RCC 7860 (cell line): Measurements from ENCODE around the gene GALR3.
"Not testable (repeated sequence)": the region's sequence is repeated elsewhere in the genome, so short reads cannot be mapped to it uniquely, and the experiment has no call there.

Source experiments
- DNase-seq: peaks from one replicate; pipeline ENCODE4 v3.0.0-alpha.2; 2015; ENCODE audit warnings: low spot score
- FAIRE-seq: peaks from 2 replicates; lab custom pipeline; 2012; peaks lifted over from hg19 to GRCh38; lab: Jason Lieb, UNC

GALR3 gene, protein sequence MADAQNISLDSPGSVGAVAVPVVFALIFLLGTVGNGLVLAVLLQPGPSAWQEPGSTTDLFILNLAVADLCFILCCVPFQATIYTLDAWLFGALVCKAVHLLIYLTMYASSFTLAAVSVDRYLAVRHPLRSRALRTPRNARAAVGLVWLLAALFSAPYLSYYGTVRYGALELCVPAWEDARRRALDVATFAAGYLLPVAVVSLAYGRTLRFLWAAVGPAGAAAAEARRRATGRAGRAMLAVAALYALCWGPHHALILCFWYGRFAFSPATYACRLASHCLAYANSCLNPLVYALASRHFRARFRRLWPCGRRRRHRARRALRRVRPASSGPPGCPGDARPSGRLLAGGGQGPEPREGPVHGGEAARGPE

DNA sequence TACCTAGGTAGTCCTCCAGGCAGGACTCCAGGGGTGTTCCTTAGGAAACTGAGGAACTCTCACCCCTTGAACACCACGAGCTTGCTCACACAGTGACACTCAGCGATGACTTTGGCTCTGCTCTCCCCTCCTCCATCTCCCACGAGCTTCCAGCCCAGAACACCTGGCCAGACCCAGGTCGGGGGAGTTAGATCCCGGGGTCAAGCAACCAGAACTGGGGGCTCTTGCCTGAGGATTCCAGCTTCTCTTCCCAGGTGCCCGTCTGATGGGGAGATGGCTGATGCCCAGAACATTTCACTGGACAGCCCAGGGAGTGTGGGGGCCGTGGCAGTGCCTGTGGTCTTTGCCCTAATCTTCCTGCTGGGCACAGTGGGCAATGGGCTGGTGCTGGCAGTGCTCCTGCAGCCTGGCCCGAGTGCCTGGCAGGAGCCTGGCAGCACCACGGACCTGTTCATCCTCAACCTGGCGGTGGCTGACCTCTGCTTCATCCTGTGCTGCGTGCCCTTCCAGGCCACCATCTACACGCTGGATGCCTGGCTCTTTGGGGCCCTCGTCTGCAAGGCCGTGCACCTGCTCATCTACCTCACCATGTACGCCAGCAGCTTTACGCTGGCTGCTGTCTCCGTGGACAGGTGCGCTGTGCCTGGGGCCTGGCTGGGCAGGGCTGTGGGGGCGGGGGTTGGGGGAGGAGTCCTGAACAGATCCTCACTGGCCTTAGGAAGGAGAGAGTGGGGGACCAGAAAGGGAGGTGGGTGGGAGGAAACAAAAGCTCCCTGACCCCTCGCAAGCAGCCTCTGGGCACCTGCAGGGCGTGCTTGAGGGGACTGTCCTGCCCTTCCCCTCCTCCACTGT is at the start of gene GALR3:
Gene GALR3, plus strand, starts transcription at position 249 of the 852 bp plus-strand sequence. Its CDS starts 25 bp downstream, at position 274.
- DNase-seq (no peak), FAIRE-seq (no peak)

DNA sequence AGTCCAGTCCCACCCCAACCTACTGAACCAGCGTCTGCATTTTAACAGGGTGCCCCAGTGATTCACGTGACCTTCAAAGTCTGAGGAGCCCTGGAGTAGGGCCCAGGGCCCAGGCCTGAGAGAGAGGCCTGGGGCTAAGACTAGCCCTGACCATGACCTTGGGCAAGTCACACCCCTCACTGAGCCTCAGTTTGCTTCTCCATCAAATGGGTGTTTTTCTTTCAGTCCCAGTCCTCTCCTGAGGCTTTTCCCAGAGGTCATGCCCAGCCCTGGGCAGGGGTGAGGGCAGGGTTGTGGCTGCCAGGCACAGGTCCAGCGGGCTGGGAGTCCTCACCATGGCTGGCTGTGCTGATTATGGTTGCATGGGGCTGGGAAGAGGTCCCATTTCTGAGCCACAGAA is 48.5 kb upstream of the GALR3 start:
- DNase-seq (no peak), FAIRE-seq (no peak)

DNA sequence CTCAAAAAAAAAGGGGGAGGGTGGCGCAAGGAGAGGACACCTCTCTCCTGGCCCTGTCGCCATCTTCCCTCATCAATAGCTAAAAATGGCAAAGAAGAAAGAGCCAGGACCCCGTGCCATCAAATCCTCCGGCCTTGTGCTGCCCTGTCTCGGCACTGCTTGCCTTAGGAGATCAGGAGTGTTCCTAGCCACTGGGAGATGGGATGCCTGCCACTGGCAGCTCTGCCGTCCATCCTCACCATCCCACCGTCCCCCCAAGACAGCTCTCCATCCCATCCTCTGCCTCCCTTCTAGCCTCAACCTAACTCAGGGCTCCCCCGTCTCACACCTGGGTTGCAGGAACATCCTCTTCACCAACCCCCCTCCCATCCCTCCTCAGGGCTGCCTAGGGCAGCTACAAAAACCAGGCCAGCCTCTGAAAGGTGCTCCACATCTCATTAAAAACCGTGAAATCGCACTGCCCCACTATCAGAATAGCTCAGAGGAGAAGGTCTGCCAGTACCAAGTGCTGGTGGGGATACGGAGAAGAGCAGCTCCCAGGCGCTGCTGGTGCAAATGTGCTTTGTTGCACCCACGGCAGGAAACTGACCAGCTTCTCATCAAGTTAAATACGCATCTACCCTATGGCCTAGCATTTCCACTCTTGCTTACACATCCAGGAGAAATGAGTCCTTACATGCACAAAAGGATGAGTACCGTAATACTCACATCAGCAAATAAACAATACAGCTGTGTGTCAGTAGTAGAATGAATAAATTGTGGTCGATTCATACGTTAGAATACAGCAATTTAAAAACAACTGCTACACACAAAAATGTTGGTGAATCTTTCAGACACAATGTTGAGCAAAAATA is 47.2 kb upstream of the GALR3 start:
- DNase-seq: no peak
- FAIRE-seq: no peak

DNA sequence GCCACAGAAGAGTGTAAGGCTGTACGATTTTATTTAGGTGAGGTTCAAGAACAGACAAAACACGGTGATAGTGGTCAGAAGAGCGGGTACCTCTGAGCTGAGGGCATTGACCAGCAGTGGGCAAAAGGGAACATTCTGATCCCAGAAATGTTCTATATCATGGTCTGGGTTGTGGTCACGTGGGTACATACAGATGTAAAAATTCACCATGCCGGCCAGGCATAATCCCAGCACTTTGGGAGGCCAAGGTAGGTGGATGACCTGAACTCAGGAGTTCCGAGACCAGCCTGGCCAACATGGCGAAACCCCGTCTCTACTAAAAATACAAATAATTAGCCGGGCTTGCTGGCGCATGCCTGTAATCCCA is 46.6 kb upstream of the GALR3 start:
- no peak for FAIRE-seq
- no peak for DNase-seq

DNA sequence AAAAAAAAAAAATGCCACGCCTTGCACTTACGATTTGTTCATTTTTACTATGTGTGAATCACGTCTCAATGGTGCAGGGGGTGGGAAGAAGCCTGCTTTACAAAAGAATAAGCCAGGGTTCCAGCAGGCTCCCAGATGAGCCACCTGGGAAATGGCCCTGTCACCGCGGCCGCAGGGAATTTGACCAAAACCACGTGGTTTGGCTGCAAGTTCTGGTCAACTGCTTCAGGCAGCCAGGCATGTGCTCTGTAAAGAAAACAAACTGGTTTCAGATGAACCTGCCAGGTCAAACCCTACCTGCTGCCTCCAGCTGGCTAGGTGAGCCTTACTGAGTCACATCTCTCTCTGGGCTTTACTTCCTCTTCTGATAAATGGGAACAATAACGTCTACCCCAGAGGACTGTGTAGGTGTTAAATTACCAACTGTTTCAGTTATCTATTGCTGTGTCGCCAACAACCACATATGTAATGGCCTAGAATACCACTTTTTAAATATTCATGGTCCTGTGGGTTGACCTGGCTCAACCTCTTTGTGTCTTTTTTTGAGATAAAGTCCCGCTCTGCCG is 46.0 kb upstream of the GALR3 start:
- DNase-seq: peak; percentile 86
- peak; percentile 93 for FAIRE-seq

DNA sequence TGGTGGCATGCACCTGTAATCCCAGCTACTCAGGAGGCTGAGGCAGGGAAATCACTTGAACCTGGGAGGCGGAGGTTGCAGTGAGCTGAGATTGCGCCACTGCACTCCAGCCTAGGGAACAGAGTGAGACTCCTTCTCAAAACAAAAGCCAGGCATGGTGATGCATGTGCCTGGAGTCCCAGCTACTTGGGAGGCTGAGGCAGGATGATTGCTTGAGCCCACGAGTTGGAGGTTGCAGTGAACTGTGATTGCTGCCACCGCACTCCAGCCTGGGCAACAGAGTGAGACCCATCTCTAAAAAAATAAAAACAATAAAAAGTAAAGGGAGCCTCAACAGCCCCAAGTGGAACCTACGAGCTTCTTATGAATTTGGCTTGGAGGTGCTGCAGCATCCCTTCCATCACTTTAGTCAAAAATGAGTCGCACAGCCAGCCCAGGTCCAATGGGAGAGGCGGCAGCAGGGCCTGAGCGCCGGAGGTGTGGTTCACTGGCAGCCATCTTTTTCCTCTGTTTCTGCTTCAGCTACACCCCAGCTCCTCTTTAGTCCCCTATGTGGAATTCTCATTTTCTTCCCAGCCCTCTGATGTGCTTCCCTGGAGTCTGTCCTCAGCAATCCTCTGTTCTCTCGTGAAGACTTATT is 44.7 kb upstream of the GALR3 start:
- FAIRE-seq: no peak
- no peak for DNase-seq

DNA sequence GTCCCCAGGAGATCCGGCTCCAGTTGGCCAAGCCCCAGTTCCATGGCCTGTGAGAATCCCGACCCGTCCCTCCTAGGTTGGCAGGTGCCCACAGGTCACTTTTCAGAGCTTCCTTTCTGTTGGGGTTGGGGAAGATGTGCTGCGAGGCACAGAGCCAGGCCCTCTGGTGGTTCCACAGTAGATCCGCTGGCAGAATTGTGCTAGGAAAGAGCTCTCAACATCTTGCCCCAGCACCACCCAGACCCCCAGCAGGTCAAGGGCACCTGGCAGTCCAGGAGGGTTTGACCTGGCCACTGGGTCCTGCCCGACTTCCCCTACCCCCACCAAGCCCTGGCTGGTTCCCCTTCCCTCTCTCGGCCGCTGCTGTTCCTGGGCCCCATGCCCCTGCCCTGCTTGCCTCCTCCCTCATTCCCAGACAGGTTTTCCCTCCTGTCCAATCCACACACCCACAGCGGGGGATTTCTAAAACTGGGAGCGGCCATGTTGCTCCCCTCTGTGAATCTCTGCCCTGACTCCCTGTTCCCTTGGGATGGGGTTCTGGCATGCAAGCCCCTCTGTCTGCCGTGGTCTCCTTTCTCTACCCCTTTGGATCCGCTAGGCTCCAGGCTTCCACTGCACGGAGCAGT is 41.6 kb upstream of the GALR3 start:
- FAIRE-seq (no peak), DNase-seq (no peak)

DNA sequence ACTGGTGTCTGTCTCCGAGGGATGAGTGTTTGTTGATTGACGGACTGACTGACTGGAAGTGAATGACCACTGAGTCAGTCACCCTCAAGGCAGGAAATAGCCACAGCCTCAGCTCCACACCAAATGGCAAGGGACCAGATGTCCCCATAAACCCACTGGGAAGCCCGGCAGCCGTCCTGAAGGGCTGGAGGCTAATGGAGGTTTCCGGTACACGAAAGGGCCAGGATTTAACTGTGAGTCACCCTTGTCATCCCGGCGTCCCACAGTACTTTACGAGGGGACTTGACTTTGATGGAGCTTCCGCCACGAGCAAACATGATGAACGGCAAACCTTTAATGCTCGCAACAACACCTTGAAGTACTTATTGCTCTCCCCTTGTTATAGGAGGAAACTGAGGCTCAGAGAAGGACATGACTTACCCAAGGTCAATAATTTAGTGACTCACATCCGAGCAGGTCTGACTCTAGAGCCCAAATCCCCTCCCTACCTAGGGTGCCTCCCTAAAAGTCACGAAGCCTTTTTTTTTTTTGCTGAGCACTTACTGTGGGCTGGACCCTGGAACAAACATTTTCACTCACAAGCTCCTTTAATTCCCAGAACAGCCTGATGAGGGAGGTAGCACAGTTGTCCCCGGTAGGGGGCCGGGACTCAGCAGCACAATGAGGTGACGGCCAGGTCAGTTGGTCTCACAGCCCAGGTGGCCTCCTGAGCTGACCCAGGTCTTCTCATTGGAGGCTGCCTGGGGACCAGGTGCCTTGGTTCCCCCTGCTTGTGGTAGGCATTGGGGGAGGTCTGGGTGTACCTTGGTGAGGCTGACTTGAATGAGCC is 40.6 kb upstream of the GALR3 start:
- DNase-seq (peak; percentile 14), FAIRE-seq (no peak)

DNA sequence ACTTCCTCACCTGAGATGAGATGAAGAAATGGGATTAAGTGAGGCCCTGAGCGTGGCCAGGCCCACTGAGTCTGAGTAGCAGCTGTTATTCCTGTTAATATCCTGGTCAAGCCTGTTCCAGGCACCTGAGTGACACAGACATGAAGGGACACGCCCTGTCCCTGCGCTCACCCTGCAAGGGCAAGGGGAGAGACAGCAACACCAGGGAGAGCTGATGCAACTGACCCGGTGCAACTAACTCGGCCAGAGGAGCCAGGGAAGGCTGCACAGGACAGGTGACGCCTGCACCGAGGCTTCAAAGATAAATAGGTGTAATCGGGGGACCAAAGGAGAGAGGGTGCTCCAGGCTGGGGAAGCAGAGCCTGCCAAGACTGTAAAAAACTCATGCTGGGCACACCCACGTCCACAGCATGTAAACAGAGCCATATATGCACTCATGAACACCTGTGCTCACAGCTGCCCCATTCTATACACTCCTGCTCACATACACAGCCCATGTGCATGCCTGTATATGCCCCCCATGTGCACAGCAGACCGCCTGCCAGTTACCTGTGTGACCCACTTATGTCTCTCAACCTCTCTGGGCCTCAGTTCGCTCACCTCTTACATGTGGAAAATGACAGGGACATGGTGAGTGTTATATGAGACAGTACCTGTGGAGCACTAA is 38.2 kb upstream of the GALR3 start:
- FAIRE-seq (no peak), DNase-seq (no peak)

DNA sequence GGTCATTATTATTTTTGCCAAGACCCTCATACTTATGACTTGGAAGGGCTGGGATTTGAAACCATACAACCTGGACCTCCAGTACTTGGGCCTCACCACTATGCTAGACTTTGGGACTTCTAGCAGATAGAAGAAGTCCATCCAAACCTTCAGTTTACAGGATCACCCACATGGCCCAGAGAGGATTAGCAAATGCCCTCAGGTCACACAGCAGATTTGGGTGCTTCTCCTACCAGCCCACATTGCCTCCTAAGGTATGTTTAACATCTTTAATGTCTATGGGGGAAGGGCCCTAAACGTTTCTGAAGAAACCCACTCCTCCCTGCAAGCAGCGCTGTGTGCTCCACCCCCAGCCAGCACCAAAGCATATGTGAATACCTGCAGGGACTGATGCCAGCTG is 32.9 kb upstream of the GALR3 start:
- FAIRE-seq (no peak), DNase-seq (no peak)

DNA sequence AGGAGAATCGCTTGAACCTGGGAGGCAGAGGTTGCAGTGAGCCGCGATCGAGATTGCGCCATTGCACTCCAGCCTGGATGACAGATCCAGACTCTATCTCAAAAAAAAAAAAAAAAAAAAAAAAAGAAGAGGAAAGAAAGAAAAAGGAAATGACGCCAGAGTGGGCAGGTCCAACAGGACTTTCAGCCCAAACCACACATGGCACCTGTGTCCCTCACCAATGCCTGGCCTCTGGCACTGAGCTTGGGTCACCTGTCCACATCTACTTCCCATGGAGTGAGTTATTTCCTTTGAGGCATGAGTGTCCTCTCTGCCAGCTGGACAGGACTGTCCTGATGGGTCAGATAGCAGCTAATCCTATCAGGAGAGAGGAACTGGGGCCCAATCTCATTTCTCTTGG is 30.7 kb upstream of the GALR3 start:
- no peak for FAIRE-seq
- no peak for DNase-seq

DNA sequence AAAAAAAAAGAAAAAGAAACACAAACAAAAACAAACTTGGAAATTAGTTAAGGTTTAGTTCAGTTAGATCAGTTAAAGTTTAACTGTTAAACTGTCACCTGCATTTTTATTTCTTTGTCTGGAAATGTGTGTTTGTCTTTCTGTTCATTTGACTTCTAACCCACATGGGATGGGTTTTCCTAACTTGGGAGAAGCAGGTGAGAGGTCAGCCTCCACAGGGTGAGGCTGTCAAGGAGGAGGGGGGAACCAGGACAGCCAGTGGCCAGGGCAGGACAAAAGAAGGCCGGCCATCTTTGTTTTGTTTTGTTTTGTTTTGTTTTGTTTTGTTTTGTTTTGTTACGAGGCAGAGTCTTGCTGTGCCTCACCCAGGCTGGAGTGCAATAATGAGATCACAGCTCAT is 28.8 kb upstream of the GALR3 start:
- DNase-seq (no peak), FAIRE-seq (no peak)

DNA sequence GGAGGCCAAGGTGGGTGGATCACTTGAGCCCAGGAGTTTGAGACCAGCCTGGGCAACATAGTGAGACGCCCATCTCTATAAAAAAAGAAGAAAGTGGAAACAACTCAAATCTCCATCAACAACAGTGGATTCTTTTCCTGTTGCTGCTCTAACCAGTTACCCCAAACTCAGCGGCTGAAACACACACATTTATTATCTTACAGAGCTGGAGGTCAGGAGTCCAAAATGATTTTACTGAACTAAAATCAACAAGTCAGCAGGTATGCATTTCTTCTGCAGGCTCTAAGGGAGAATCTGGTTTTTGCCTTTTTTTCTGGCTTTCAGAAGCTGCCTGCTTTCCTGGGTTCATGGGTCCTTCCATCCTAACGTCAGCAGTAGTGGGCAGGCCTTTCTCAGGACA is 27.1 kb upstream of the GALR3 start:
- no peak for FAIRE-seq
- no peak for DNase-seq

DNA sequence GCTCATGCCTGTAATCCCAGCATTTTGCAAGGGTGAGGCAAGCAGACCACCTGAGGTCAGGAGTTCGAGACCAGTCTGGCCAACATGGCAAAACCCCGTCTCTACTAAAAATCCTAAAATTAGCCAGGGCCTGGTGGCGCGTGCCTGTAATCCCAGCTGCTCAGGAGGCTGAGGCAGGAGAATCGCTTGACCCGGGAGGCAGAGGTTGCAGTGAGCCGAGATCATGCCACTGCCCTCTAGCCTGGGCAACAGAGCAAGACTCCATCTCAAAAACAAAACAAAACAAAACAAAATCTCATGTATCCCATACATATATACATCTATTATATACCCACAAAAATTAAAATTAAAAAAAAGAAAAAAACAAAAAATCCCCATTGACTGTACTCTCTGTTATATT is 25.9 kb upstream of the GALR3 start:
- FAIRE-seq, DNase-seq: not testable (repeated sequence)

DNA sequence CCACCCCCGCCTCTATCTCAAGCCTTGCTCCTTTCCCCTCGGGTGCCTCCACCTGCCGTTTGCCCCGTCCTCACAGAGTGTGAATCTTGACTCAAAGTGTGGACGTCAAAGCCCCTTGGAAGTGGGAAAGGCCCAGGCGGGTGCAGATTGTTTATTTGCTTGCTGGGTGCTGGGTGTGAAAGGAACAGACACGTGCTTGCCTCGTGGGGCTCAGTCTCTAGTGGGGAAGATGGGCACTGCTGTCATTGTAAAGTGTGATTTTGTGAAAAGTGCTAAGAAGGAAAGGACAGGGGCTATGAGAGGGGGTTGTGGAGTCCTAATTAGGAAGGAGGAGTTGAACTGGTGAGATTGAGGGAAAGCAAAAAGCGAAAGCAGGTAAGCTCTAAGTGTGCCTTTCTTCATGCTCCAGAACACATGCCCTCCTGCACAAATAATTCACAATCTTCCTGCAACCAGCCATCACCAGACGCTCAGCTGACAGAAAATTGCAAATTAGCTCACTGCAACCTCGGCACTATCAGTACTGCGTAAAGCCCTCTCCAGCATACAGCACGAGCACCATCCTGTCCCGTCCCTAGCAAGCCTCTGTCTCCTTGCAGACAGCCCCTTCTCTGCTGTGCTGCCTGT is 25.2 kb upstream of the GALR3 start:
- no peak for FAIRE-seq
- DNase-seq: no peak

DNA sequence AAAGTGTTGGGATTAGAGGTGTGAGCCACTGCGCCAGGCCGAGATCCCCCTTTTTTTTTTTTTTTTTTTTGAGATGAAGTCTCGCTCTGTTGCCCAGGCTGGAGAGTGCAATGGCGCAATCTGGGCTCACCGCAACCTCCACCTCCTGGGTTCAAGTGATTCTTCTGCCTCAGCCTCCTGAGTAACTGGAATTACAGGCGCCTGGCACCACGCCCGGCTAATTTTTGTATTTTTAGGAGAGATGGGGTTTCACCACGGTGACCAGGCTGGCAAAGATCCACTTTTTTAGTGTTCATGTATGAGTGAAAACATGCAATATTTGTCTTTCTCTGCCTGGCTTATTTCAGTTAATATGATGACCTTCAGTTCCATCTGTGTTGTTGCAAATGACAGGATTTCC is 23.2 kb upstream of the GALR3 start:
- not testable (repeated sequence) for FAIRE-seq, DNase-seq

DNA sequence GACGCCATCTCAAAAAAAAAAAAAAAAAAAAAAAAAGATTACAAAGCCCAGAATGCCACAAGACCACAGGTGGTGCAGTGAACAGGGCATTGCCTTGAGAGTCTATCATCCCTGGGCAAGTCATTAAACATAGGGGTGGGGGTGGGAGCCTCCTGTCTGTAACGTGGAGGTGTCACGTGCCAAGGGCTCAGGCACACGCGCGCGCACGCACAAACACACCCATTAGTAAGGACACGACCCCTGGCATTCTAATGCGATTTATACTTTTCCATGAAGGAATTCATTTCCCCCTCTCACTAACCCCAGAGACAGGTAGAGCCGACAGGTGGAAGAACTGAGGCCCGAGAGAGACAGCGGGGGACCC is 21.3 kb upstream of the GALR3 start:
- no peak for FAIRE-seq

More for the DNA sequence above, 21.3 kb upstream of the GALR3 start:
- no peak for DNase-seq
